ENCODE measurements around the gene MEMO1. TPM values are rescaled to one million over a fixed set of nuclear protein-coding genes. Genes with fewer than 3 reads are reported as not detected.
"Not testable (repeated sequence)": the region's sequence is repeated elsewhere in the genome, so short reads cannot be mapped to it uniquely, and the experiment has no call there.

MEMO1 gene
- total RNA-seq, 1 experiment from 2014 or later, result 31.4 TPM

DNA sequence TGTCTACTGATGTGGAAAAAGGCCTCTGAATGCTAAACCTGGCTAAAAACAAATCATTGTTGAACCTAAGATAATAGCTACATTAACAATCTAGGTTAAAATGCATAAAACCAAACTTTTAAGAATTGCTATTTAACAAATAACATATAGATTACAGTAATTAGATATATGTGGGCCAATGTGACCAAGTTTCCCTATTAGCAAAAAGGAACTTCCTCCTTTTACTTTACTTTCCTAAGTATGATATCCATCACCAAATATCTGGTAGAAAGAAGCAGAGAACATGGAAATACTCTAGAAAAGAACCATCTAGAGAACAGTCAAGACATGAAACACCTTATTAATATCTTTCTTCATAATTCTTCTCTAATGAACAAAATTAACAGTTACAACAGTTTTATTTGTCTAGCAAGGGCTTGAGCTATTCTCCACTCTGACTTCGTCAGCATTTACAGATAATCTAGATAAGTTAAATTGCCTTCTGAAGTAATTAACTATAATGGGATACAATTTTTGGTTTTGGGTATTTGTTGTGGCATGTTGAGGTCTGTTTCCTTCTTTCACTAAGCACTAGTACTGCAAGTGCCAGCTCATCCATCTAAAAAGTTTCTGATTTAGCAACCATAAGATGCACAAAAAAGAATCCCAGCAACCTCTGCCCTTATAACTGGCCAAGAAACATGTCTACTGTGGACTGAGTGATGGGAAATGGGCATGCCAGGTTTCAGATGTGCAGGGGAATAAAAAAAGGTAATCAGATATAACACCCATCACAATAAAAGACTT lies 53.3 kb downstream of the MEMO1 start:
- DNase-seq (ENCODE audit: low spot score), result no peak

DNA sequence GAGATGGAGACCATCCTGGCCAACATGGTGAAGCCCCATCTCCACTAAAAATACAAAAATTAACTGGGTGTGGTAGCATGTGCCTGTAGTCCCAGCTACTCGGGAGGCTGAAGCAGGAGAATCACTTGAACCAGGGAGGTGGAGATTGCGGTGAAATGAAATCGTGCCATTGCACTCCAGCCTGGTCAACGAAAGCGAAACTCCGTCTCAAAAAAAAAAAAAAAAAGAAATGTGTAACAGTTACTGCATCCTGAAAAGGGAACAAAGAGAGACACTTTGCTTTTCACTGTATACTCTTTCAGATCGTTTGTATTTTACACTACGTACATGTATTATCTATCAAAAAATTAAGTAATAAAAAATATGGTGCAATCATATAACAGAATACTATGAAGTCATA lies 53.9 kb downstream of the MEMO1 start:
- DNase-seq (ENCODE audit: low spot score), result not testable (repeated sequence)

DNA sequence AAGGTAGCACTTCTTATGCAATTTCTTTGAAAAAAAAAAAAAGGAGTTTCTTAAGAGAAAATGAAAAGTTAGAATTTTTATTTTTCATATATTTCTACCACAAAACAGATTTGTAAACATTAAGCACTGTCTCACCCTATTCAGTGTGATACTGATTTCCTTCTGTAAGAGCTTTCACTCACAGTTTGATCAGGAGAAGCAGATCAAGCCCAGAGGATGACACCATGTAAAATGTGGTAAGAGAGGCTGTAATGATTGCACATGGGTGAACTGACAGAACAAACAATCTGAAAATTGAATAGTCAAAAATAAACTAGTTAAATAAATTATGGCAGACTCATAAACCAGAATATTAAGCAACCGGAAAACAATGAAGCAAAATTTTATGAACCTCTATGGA lies 54.5 kb downstream of the MEMO1 start:
- no peak for DNase-seq (ENCODE audit: low spot score)

DNA sequence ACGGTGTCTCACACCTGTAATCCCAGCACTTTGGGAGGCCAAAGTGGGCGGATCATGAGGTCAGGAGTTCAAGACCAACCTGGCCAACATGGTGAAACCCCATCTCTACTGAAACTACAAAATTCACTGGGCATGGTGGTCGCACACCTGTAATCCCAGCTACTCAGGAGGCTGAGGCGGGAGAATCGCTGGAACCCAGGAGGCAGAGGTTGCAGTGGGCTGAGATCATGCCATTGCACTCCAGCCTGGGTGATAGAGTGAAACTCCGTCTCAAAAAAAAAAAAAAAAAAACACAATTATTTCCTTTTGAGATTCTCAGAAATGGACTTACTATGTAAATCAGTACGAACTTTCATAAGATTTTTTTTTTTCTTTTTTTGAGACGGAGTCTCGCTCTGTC lies 57.7 kb downstream of the MEMO1 start:
- not testable (repeated sequence) for DNase-seq (ENCODE audit: low spot score)

DNA sequence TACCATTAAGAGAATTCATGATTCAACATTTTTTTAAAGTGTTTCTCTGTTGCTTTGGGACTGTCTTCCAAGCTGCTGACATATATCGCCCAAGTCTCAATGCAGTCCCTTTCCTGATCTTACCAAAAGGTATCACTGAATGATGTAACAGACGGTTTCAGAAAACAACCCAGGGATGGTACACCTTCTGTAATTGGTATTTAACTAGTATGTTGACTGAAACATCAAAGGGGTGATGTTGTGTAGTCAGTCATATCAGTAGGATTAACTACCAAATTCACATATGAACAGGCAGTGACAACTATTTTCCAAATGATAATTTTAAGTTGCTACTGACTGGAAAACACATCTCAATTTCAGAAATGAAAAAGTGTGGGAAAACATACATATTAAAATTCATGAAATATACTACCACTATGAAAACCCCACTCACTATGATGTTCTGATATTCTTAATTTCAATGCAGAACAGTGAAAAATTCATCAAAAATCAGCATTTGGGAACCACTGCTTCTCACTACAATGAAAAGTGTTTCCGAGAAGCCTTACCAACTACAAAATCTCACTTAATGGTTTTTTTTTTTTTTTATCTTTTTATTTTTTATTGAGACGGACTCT lies 59.8 kb downstream of the MEMO1 start:
- DNase-seq (ENCODE audit: low spot score), result no peak

DNA sequence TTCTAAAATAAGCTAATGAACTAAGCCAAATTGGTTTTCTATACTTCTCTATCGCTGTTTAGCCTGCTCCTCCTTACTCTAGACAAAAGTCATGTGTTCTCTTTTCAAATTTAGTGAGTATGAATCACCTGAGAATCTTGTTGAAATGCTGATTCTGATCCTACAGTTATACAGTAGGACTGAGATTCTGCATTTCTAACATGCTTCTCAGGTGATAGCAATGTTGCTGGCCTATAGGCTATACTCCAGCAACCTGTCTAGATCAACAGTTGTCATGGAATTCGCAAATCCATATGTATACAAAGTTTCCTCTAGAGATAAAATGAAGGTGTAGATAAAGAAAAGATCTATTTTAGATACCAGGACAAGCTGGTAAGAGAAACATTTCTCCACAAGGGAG lies 62.9 kb downstream of the MEMO1 start:
- no peak for DNase-seq (ENCODE audit: low spot score)

DNA sequence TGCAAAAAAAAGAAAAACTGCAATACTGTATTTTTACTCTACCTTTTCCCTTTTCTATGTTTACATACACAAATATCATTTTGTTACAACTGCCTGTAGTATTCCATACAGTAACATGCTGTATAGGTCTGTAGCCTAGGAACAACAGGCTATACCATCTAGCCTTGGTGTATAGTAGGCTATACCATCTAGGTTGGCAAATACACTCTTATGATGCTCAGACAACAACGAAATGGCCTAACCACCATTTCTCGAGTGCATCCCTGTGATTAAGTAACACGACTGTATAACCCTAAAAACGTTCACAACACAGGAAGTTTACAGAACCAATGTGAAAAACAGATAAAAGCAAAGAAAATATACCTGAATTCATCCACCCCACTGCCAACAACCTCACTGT lies 64.0 kb downstream of the MEMO1 start:
- DNase-seq (ENCODE audit: low spot score), result no peak

DNA sequence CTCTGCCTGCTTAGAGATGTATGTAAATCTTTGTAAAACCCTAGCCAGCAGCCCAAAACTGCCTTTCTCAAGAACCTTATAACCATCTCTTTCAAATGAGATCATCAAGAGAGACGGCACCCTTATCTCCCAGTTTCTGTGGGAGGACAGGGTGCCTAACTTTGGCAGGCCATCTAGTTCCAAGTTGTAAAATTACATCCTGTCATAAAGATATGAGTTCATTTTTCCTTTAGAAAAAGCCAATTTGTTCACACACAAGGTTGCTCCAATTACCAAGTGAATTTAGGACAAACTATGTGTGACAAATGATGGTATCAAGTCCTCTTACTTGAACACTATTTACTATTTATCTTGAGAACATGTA lies 65.3 kb downstream of the MEMO1 start:
- DNase-seq (ENCODE audit: low spot score), result no peak

DNA sequence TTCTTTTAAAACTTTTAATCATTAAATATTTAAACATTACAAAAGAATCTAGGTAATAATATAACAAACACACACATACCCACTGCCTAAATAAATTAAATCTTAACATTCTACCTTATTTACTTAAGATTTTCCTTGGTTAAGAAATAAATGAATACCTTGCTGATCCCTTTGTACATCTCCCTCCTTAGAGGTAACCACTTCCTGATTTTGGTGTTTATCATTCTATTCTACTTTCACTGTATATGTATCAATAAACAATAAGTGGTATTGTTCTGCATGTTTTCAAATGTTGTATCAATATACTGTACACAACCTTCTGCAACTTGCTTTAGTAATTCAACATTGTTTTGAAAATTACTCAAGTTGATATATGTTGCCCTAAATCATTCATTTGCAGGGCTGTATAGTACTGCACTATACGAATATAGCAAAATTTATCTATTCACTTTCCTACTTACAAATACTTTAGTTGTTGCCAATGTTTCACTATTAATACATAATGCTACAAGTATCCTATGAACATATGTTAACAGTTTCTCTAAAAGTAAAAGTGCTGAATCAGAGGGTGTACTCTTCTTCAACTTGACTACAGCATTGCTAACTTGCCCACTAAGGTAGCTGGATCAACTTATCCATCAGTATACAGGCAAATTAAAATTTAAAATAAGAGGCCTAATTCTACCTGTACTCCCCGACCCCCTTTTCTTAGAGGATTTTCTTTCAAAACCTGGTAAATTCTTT lies 65.8 kb downstream of the MEMO1 start:
- no peak for DNase-seq (ENCODE audit: low spot score)

DNA sequence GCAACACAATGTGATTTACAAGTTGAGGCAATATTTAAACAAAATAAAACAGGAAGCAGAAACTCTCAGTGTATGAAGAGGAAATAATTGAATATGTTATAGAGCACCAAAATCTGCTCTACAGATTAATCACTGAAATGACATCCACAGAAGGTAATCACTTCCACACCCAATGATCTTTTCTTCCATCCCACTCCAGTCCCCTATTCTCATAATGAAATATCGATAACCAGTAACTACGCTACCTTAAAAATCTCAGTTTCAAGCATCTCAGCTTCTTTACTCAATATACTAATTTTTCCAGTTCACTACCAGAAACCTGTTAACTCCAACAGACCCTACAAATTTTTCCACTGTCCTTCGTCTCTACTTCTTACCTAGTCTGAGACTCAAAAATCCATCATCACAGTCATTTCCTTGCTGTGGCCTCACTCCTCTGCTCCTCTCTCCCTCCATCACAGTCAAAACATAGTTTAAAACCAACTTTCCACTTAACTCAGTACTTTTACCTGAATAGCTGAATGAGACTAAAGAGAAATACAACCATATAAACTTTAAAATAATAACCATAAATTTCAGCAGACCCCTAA lies 67.1 kb downstream of the MEMO1 start:
- no peak for DNase-seq (ENCODE audit: low spot score)

DNA sequence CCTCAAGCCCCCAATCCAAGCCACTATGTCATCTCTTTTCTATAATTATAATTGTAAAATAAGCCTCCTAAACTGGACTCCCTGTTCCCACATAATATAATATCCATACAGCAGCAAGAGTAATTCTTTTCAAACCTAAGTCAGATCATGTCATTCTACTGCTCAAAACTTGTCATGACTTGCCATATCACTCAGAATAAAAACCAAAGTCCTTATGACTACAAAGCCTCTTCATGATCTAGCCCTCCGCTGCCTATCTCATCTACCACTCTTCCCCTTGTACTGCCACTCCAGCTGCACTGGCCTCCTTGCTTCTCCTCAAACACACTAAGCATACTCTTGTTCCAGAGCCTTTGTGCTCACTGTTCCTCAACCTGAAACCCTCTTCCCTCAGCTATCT lies 69.9 kb downstream of the MEMO1 start:
- DNase-seq (ENCODE audit: low spot score), result no peak

DNA sequence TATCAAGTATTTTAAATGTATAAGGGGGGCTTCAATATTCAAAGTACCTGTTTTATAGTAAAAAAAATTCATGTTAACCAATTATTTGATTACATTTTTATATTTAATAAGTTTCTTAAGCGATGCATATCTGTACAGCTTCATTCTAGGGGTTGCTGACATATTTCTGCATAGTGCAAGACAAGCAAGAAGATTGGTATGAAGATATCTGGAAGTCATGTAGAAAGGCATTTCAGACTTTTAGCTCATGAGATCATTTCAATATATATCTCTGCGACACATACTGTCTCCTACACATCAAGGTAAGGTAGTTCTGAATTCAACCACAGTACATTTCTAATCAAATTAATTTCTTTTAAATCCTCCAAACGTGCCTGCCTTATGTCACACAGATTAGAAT lies 73.1 kb downstream of the MEMO1 start:
- no peak for DNase-seq (ENCODE audit: low spot score)

DNA sequence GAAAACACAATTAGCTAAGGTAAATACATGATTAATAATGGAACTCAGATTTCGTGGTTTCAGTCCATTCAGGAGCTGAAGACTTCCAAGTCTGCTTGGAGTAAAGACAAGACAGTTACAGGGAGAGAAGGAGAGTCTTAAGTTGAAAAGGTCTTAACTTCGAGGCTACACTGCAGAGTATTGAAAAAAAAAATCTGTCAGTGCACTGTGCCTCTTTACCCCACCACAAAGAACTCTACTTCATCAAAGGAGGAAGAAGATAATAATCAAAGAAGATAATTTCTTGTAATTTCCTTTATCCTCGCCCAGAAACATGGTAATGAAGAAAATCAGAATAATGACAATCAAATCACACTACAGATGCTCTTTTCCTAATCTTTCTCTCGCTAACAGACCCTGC lies 75.4 kb downstream of the MEMO1 start:
- no peak for DNase-seq (ENCODE audit: low spot score)

DNA sequence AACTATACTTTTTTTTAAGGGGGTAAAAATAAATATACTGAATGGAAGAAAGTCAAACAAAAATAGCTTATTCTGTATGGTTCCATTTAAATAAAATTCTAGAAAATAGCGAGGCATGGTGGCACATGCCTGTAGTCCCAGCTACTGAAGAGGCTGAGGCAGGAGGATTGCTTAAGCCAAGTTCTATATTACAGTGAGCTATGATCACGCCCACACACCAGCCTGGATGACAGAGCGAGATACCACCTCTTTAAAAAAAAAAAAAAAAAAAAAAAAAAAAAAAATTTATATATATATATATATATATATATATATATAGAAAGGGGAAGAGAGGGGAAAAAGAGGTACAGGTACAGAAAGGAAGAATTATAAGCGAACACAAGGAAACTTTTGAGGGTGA lies 77.7 kb downstream of the MEMO1 start:
- DNase-seq (ENCODE audit: low spot score), result no peak

DNA sequence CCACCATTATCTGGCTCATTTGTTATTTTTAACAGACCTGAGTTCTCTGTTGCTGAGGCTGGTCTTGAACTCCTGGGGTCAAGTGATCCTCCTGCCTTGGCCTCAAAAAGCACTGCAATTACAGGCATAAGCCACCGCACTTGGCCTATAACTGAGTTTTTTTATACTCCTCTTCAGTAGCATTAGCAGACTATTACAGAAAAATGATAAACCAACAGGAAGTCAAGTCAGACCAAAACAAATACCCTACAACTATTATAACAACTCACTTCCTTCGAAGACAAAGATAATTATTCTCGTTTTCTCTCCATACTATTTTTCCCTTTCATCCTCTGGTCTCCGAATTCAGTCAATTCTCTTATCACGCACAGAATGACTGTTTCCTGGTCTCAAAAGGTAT lies 78.2 kb downstream of the MEMO1 start:
- DNase-seq (ENCODE audit: low spot score), result no peak

DNA sequence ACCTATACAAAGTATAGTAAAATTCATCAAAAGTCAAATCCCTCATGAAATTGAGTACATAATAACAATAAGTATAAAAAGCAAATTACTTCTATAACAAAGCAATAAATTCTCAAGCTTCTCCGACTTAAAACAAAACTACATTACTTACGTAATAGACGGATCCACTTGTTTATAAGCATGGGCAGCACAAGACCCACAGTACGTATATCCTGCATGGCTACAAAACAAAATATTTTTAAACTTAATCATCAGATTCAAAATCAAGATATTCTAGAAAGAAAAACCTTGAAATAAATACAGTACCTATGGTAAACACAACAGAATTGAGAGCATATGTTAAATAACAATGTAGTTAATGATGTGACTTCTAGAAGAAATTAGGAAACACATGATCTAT lies 78.9 kb downstream of the MEMO1 start:
- no peak for DNase-seq (ENCODE audit: low spot score)

DNA sequence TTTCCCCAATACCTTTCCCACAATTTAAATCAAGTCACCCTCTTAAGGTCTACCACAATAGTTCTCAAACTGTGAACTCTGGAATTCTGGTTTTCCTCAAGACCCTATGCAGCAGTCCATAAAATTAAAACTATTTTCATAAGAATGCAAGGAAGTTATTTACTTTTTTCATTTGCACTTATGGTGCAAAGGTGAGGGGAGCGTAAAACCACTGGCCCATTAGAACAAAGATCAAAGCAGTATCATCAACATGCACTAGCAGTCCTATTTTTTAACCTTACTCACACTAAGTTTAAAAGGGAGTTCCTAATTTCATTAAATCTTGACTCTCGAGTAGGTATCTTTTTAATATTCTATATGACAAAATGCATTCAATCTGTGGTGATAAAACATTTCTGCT lies 85.3 kb downstream of the MEMO1 start:
- no peak for DNase-seq (ENCODE audit: low spot score)

DNA sequence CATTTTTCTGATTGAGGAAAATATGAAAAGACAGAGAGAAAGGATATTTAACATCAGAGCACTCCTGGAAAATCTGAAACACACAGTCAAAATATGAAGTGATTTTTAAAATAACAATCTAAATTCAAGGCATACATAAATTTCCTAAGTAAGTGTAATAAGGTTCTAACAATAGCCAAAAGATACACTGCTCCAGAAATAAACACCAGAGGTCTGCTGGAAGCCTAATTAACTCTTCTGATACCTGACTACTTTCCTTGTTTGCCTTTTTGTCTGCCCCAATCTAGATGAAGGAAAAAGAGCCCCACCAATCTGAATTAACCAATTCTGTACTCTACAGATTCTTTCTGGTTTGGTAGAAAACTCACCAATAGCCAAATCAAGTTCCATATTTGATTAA lies 87.1 kb downstream of the MEMO1 start:
- no peak for DNase-seq (ENCODE audit: low spot score)

DNA sequence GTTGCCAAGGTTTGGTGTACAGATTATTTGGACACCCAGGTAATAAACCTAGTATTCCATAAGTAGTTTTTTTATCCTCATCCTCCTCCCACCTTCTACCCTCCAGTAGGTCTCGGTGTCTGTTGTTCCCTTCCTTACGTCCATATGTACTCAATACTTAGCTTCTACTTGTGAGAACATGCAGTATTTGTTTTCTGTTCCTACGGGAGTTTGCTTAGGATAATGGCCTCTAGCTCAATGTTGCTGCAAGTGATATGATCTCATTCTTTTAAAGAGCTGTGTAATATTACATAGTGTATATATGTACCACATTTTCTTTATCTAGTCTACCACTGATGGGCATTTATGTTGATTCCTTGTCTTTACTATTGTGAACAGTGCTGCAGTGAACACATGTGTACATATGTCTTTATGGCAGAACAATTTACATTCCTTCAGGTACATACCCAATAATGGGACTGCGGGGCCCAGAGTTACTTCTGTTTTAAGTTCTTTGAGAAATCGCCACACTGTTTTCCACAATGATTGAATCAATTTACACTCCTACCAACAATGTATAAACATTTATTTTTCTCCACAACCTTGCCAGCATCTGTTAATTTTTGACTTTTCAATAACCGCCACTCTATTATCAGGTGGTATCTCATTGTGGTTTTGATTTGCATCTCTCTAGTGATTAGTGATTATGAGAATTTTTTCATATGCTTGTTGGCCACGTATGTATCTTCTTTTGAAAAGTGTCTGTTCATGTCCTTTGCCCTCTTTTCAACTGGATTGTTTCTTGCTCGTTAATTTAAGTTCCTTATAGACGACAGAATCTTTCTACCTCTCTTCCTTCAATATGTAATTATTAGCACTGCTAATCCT lies 88.0 kb downstream of the MEMO1 start:
- no peak for DNase-seq (ENCODE audit: low spot score)

DNA sequence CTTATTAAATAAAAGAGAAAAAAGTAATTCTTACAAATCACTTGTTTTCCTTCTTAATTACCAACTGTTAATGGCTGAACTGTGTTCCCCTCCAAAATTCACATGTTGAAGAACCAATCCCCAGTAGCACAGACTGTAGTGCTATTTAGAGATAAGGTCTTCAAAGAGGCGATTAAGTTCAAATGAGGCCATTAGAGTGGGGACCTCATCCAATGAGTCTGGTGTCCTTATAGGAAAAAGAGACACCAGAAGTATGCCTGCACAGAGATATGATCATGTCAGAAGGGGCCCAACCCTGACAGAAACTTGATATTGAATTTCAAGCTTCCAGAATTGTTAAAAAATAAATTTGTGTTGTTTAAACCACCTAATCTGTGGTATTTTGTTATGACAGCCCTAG lies 89.8 kb downstream of the MEMO1 start:
- DNase-seq (ENCODE audit: low spot score), result no peak

DNA sequence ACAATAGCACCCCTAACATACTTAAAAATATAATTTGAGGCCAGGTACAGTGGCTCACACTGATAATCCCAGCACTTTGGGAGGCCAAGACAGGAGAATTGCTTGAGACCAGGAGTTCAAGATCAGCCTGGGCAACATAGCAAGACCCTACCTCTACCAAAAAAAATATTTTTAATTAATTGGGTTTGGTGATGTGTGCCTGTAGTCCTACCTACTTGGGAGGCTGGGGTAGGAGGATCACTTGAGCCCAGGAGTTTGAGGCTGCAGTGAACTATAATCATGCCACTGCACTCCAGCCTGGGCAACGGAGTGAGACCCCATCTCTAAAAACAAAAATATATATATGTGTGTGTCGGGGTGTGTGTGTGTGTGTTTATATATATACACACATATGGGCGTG lies 91.3 kb downstream of the MEMO1 start:
- DNase-seq (ENCODE audit: low spot score), result no peak

DNA sequence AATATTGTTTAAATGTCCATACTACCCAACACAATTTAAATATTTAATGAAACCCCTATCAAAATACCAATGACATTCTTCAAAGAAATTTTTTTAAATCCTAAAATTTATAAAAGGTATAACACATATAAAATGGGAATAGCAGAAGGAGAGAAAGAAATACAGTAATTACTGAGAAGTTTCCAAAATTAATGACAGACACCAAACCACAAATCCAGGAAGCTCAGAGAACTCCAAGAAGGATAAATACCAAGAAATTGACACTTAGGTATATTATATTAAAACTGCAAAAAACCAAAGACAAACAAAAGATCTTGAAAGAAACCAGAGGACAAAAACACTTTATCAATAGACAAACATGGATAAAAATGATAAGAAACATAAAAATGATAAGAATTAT lies 101.1 kb downstream of the MEMO1 start:
- no peak for DNase-seq (ENCODE audit: low spot score)

Data from H4 (cell line).